ENCODE measurements around the gene DNAJC3.
"Not testable (repeated sequence)": the region's sequence is repeated elsewhere in the genome, so short reads cannot be mapped to it uniquely, and the experiment has no call there.

Gene DNAJC3

GRCh38 chr13:95676762-95677563, at the start of gene DNAJC3:
Gene DNAJC3, plus strand, starts transcription at chr13:95677139. Its CDS starts 117 bp downstream, at chr13:95677256.
- peak; percentile 99 for DNase-seq

GRCh38 chr13:95627590-95627989, 49.3 kb upstream of the DNAJC3 start:
- DNase-seq, result no peak

- DNase-seq, result no peak
Measured at GRCh38 chr13:95628488-95628887, 48.5 kb upstream of the DNAJC3 start.

GRCh38 chr13:95629071-95629470, 47.9 kb upstream of the DNAJC3 start:
- DNase-seq, result no peak

- no peak for DNase-seq
Measured at GRCh38 chr13:95630593-95630992, 46.3 kb upstream of the DNAJC3 start.

GRCh38 chr13:95636853-95637252, 40.1 kb upstream of the DNAJC3 start:
- no peak for DNase-seq

GRCh38 chr13:95641291-95642027, 35.5 kb upstream of the DNAJC3 start:
- DNase-seq, result peak; percentile 31

- peak; percentile 56 for DNase-seq
Measured at GRCh38 chr13:95642028-95642621, 34.8 kb upstream of the DNAJC3 start.

GRCh38 chr13:95642999-95643398, 33.9 kb upstream of the DNAJC3 start:
- no peak for DNase-seq

GRCh38 chr13:95643571-95643935, 33.4 kb upstream of the DNAJC3 start:
- DNase-seq, result peak; percentile 62

- DNase-seq, result peak; percentile 70
Measured at GRCh38 chr13:95643936-95644598, 32.9 kb upstream of the DNAJC3 start.

- peak; percentile 93 for DNase-seq
Measured at GRCh38 chr13:95644601-95645052, 32.3 kb upstream of the DNAJC3 start, which contains the start of gene DZIP1. Gene DZIP1, minus strand, starts transcription at chr13:95644706. Its CDS starts 2,677 bp downstream, at chr13:95642029.

- no peak for DNase-seq
Measured at GRCh38 chr13:95647321-95647720, 29.6 kb upstream of the DNAJC3 start.

- no peak for DNase-seq
Measured at GRCh38 chr13:95650696-95651095, 26.2 kb upstream of the DNAJC3 start.

- no peak for DNase-seq
Measured at GRCh38 chr13:95652244-95652764, 24.6 kb upstream of the DNAJC3 start.

GRCh38 chr13:95652821-95653220, 24.1 kb upstream of the DNAJC3 start:
- no peak for DNase-seq

- DNase-seq, result no peak
Measured at GRCh38 chr13:95656386-95657015, 20.4 kb upstream of the DNAJC3 start.

GRCh38 chr13:95659500-95659899, 17.4 kb upstream of the DNAJC3 start:
- no peak for DNase-seq

- DNase-seq, result no peak
Measured at GRCh38 chr13:95660981-95661581, 15.9 kb upstream of the DNAJC3 start.

- DNase-seq, result not testable (repeated sequence)
Measured at GRCh38 chr13:95667235-95667634, 9.7 kb upstream of the DNAJC3 start.

- DNase-seq, result no peak
Measured at GRCh38 chr13:95671597-95671996, 5.3 kb upstream of the DNAJC3 start.

Measured in right hindlimb (tissue), 1 donor.